Epithelial cell of proximal tubule (primary cell): ENCODE measurements around the gene LRP5. TPM values are rescaled to one million over a fixed set of nuclear protein-coding genes. Genes with fewer than 3 reads are reported as not detected.
"Not testable (repeated sequence)": the region's sequence is repeated elsewhere in the genome, so short reads cannot be mapped to it uniquely, and the experiment has no call there.

Experiments
- DNase-seq: peaks from one replicate; pipeline ENCODE4 v3.0.0-alpha.2; 2011; ENCODE audit warnings: low read depth
- H3K4me3 ChIP-seq: 2 replicates; pipeline ENCODE4 v1.5.1; 2011; ENCODE audit warnings: low read depth, mild to moderate bottlenecking, low read length
- CTCF ChIP-seq: conservative IDR thresholded peaks from 2 replicates; pipeline ENCODE4 v1.5.1; 2012; ENCODE audit warnings: low read depth, mild to moderate bottlenecking, low read length
- total RNA-seq: library from RNA; depleted of rRNA; stranded (reverse); fragments of >200 nt; gene quantifications from 2 replicates; pipeline ENCODE4 v1.2.3, GENCODE V29; 2015

The LRP5 gene
- total RNA-seq, 1 donor from 2014 or later: 22.4 TPM

DNA sequence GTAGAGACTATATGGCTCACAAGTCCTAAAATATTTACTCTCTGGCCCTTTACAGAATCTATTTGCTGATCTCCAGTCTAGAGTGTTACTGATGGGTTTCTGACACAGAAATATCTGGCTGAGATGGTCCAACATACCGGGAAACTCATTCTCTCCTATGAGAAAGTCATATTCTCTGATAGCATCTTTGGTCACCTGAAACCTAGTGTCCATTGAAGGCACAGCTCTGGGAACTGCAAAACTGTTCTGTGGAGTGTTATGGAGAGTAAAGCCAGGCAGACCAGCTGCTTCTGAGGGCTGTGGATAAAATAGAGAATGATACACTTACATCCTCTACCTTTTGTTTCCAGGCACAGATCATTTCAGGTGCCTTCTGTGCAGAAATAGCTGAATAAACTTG, 38.1 kb upstream of the LRP5 start:
- no peak for DNase-seq
- no peak overlapping the region for H3K4me3 ChIP-seq
- TF ChIP-seq CTCF: no peak

GRCh38 chr11:68275721-68276507, 36.5 kb upstream of the LRP5 start:
- no peak for DNase-seq

GRCh38 chr11:68276861-68277260, 35.5 kb upstream of the LRP5 start:
- TF ChIP-seq CTCF: no peak
- H3K4me3 ChIP-seq: no peak overlapping the region
- DNase-seq: no peak

More at GRCh38 chr11:68275721-68276507, 36.5 kb upstream of the LRP5 start:
- TF ChIP-seq CTCF: no peak
- no peak overlapping the region for H3K4me3 ChIP-seq

- DNase-seq: no peak
- H3K4me3 ChIP-seq: no peak overlapping the region
- no peak for TF ChIP-seq CTCF
Measured at GRCh38 chr11:68279676-68280075, 32.7 kb upstream of the LRP5 start.

GRCh38 chr11:68282141-68282860, 30.1 kb upstream of the LRP5 start:
- H3K4me3 ChIP-seq: no peak overlapping the region
- no peak for TF ChIP-seq CTCF
- DNase-seq: no peak

DNA sequence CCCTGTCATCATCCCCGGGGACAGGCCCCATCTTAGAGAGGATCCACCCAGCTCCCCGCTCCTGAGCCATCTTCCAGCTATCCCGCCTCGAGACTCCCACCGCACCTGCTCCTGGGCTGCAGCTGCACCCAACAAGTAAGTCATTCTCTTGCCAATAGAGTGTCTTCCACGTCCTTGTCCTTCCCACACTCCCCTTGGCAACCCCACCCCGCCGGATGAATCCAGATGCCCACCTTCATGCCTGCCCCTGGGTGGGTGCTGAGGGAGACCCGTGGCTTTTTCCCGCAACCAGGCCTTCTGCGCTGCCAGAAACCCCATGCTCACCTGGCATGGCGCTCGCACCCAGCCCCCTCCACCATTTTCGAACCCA, 29.5 kb upstream of the LRP5 start:
- no peak overlapping the region for H3K4me3 ChIP-seq
- DNase-seq: no peak
- no peak for TF ChIP-seq CTCF

DNA sequence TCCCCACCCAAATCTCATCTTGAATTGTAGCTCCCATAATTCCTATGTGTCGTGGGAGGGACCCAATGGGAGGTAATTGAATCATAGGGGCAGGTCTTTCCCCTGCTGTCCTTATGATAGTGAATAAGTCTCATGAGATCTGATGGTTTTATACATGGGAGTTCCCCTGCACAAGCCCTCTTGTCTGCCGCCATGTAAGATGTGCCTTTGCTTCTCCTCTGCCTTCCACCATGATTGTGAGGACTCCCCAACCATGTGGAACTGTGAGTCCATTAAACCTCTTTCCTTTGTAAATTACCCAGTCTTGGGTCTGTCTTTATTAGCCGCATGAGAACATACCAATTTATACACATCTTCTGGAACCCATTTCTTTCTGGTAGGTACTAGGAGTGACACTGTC, 27.8 kb upstream of the LRP5 start:
- DNase-seq, H3K4me3 ChIP-seq: not testable (repeated sequence)
